ENCODE data around the gene IMPA2. TPM values are rescaled to one million over a fixed set of nuclear protein-coding genes. Genes with fewer than 3 reads are reported as not detected.

Gene IMPA2
- total and polyA plus RNA-seq, 11 donors = 18.1 to 73.0 (median 40.8) TPM

GRCh38 chr18:12008842-12009580, 27.7 kb downstream of the IMPA2 start:
- WGBS, 4 donors = 72 to 79% (median 73%) methylated on average over 5 to 6 of the region's 6 CpGs
- Histone ChIP-seq H3K4me1 (peaks cover 0 to 22% (median 0%) of the 10 kb centered on the region in 12 donors), H3K27me3 (no peaks in the 10 kb centered on the region), H3K36me3 (peaks cover 0 to 62% (median 17%) of the 10 kb centered on the region in 9 donors), H3K4me3 (no peak overlapping the region), H3K27ac (no peak overlapping the region), H3K9me3 (no peaks in the 10 kb centered on the region)
- intact Hi-C loops (cut with DNase I) = loop anchor here in 1 of 10 donors (10.0 kb wide), 1 partner anchor 274 kb away; no protein-coding TSS in a partner anchor
- ATAC-seq (no peak), DNase-seq (no peak)
- TF ChIP-seq POLR2A (IDR thresholded peaks at IDR 0.05) (no peak), CTCF (IDR thresholded peaks at IDR 0.05) (no peak)

- H3K27ac ChIP-seq = peak overlapping the region in 1 of 12 donors; percentile 78
These were observed 28.4 kb downstream of the IMPA2 start for GRCh38 chr18:12009581-12010140.

GRCh38 chr18:12010187-12010802, 29.0 kb downstream of the IMPA2 start:
- Histone ChIP-seq H3K36me3 (peaks cover 0 to 75% (median 27%) of the 10 kb centered on the region in 9 donors), H3K9me3 (no peaks in the 10 kb centered on the region), H3K4me3 (no peak overlapping the region), H3K27me3 (no peaks in the 10 kb centered on the region), H3K4me1 (peaks cover 0 to 32% (median 5%) of the 10 kb centered on the region in 12 donors), H3K27ac (peak overlapping the region in 4 of 12 donors; percentile 47 to 82 (median 72))
- no peak for DNase-seq
- TF ChIP-seq POLR2A (IDR thresholded peaks at IDR 0.05) (no peak), CTCF (IDR thresholded peaks at IDR 0.05) (no peak)
- whole genome bisulfite sequencing, 4 donors = 94 to 97% (median 96%) methylated on average over 9 to 14 of the region's 14 CpGs
- no peak for ATAC-seq
- intact Hi-C loops (cut with DNase I) = no loop called here

More at GRCh38 chr18:12009581-12010140, 28.4 kb downstream of the IMPA2 start:
- no peak overlapping the region for H3K4me3 ChIP-seq
- TF ChIP-seq POLR2A (IDR thresholded peaks at IDR 0.05) (no peak), CTCF (IDR thresholded peaks at IDR 0.05) (no peak)
- H3K36me3 ChIP-seq = peaks cover 0 to 68% (median 21%) of the 10 kb centered on the region in 9 donors
- ATAC-seq (no peak), DNase-seq (no peak)
- no peaks in the 10 kb centered on the region for H3K9me3 ChIP-seq
- intact Hi-C loops (cut with DNase I) = loop anchor here in 1 of 10 donors (10.0 kb wide), 1 partner anchor 275 kb away; no protein-coding TSS in a partner anchor
- 88 to 95% (median 93%) methylated on average over 12 of the region's 12 CpGs for whole genome bisulfite sequencing, 4 donors
- no peaks in the 10 kb centered on the region for H3K27me3 ChIP-seq
- peaks cover 0 to 25% (median 1%) of the 10 kb centered on the region in 12 donors for H3K4me1 ChIP-seq
